22Rv1 (cell line): ENCODE data around the gene SNX25.

ENCODE experiments used
- CTCF ChIP-seq: fragments of 450-650 bp; IDR thresholded peaks from 2 replicates; pipeline ENCODE4 v1.5.1; 2017; ENCODE audit warnings: mild to moderate bottlenecking
- ZFX ChIP-seq: fragments of 450-650 bp; IDR thresholded peaks from 2 replicates; pipeline ENCODE4 v1.6.1; 2017; ENCODE audit warnings: antibody characterized with exemption, borderline replicate concordance

GRCh38 chr4:185217408-185217975, 8.1 kb downstream of the SNX25 start:
- TF ChIP-seq CTCF (no peak), ZFX (no peak)
